HG03575 (cell line): ENCODE measurements around the gene PLXND1.
"Not testable (repeated sequence)": the region's sequence is repeated elsewhere in the genome, so short reads cannot be mapped to it uniquely, and the experiment has no call there.

ENCODE experiments used
- ATAC-seq: cut with Tn5 transposase; IDR thresholded peaks from one replicate; pipeline ENCODE4 v1.9.1; 2021; ENCODE audit not compliant: unreplicated experiment, insufficient number of reproducible peaks, low FRiP score; ENCODE audit errors: extremely low read depth

The PLXND1 gene

GRCh38 chr3:129557548-129557894 is 49.0 kb downstream of the PLXND1 start:
- no peak for ATAC-seq

GRCh38 chr3:129556890-129557547 is 49.5 kb downstream of the PLXND1 start:
- no peak for ATAC-seq

- ATAC-seq: no peak
Observed at GRCh38 chr3:129556358-129556695, 50.1 kb downstream of the PLXND1 start.

- ATAC-seq: no peak
Observed at GRCh38 chr3:129555616-129556357, 50.7 kb downstream of the PLXND1 start.

GRCh38 chr3:129555153-129555550 is 51.3 kb downstream of the PLXND1 start:
- no peak for ATAC-seq

- no peak for ATAC-seq
Observed at GRCh38 chr3:129554356-129555152, 51.9 kb downstream of the PLXND1 start.

GRCh38 chr3:129553719-129554118 is 52.8 kb downstream of the PLXND1 start:
- ATAC-seq: no peak

GRCh38 chr3:129553171-129553570 is 53.3 kb downstream of the PLXND1 start:
- no peak for ATAC-seq

GRCh38 chr3:129552287-129553050 is 54.0 kb downstream of the PLXND1 start:
- no peak for ATAC-seq

GRCh38 chr3:129549805-129550204 is 56.7 kb downstream of the PLXND1 start:
- no peak for ATAC-seq

- no peak for ATAC-seq
Observed at GRCh38 chr3:129549006-129549800, 57.3 kb downstream of the PLXND1 start.

- ATAC-seq: no peak
Observed at GRCh38 chr3:129548104-129548965, 58.1 kb downstream of the PLXND1 start.

- ATAC-seq: no peak
Observed at GRCh38 chr3:129547241-129547640, 59.2 kb downstream of the PLXND1 start.

- not testable (repeated sequence) for ATAC-seq
Observed at GRCh38 chr3:129545951-129546350, 60.5 kb downstream of the PLXND1 start.

GRCh38 chr3:129543999-129544398 is 62.5 kb downstream of the PLXND1 start:
- ATAC-seq: no peak

GRCh38 chr3:129543156-129543790 is 63.2 kb downstream of the PLXND1 start, which contains the start of gene H1-8:
H1-8 (plus strand) TSS chr3:129543175; CDS start chr3:129543219, 44 bp downstream.
- ATAC-seq: no peak

GRCh38 chr3:129542747-129543146 is 63.7 kb downstream of the PLXND1 start:
- no peak for ATAC-seq
